GM21717 (cell line): Measurements from ENCODE around the gene SPTBN4.
"Not testable (repeated sequence)": the region's sequence is repeated elsewhere in the genome, so short reads cannot be mapped to it uniquely, and the experiment has no call there.

Experiments used
- ATAC-seq: cut with Tn5 transposase; IDR thresholded peaks from one replicate; pipeline ENCODE4 v1.9.1; 2021; ENCODE audit warnings: mild to moderate bottlenecking, moderate library complexity; ENCODE audit not compliant: unreplicated experiment

The SPTBN4 gene

GRCh38 chr19:40528078-40528477, 61.3 kb downstream of the SPTBN4 start:
- ATAC-seq, result no peak

- no peak for ATAC-seq
Measured at GRCh38 chr19:40528533-40529092, 61.8 kb downstream of the SPTBN4 start.

GRCh38 chr19:40529093-40529954, 62.5 kb downstream of the SPTBN4 start:
- ATAC-seq, result peak; percentile 29

GRCh38 chr19:40530091-40530901, 63.5 kb downstream of the SPTBN4 start:
- ATAC-seq, result no peak

GRCh38 chr19:40533508-40533907, 66.7 kb downstream of the SPTBN4 start:
- no peak for ATAC-seq

- no peak for ATAC-seq
Measured at GRCh38 chr19:40534148-40534547, 67.3 kb downstream of the SPTBN4 start.

GRCh38 chr19:40539070-40539469, 72.3 kb downstream of the SPTBN4 start:
- ATAC-seq, result no peak

- ATAC-seq, result no peak
Measured at GRCh38 chr19:40542202-40542859, 75.5 kb downstream of the SPTBN4 start.

- no peak for ATAC-seq
Measured at GRCh38 chr19:40543029-40543597, 76.3 kb downstream of the SPTBN4 start.

GRCh38 chr19:40546153-40546841, 79.5 kb downstream of the SPTBN4 start:
- ATAC-seq, result not testable (repeated sequence)

- not testable (repeated sequence) for ATAC-seq
Measured at GRCh38 chr19:40547190-40547589, 80.4 kb downstream of the SPTBN4 start.

- no peak for ATAC-seq
Measured at GRCh38 chr19:40547836-40548235, 81.0 kb downstream of the SPTBN4 start.

GRCh38 chr19:40549007-40549708, 82.4 kb downstream of the SPTBN4 start:
- no peak for ATAC-seq

GRCh38 chr19:40550951-40551350, 84.2 kb downstream of the SPTBN4 start:
- no peak for ATAC-seq

GRCh38 chr19:40552848-40553247, 86.0 kb downstream of the SPTBN4 start:
- ATAC-seq, result no peak

- ATAC-seq, result no peak
Measured at GRCh38 chr19:40553885-40554857, 87.4 kb downstream of the SPTBN4 start.

- ATAC-seq, result no peak
Measured at GRCh38 chr19:40555978-40556689, 89.3 kb downstream of the SPTBN4 start.
